Measurements from ENCODE around the gene FARP1. TPM values are rescaled to one million over a fixed set of nuclear protein-coding genes. Genes with fewer than 3 reads are reported as not detected.

Gene FARP1
- total RNA-seq, 1 donor from 2014 or later: 278 TPM

GRCh38 chr13:98169331-98169730 is 26.4 kb downstream of the FARP1 start:
- Mint-ChIP-seq H3K4me3 (ENCODE audit: low read depth) (no peak overlapping the region), H3K27me3 (no peaks in the 10 kb centered on the region), H3K36me3 (ENCODE audit: insufficient read depth) (peaks cover 11% of the 10 kb centered on the region), H3K9me3 (ENCODE audit: low read depth) (no peaks in the 10 kb centered on the region), H3K27ac (no peak overlapping the region), H3K4me1 (ENCODE audit: low read depth) (peaks cover 57% of the 10 kb centered on the region)
- no peak for TF ChIP-seq CTCF (IDR thresholded peaks at IDR 0.05; ENCODE audit: unreplicated experiment)
- no peak for DNase-seq (ENCODE audit: low spot score, unreplicated experiment)

GRCh38 chr13:98171900-98172589 is 29.2 kb downstream of the FARP1 start:
- no peak for TF ChIP-seq CTCF (IDR thresholded peaks at IDR 0.05; ENCODE audit: unreplicated experiment)
- H3K36me3 Mint-ChIP-seq (ENCODE audit: insufficient read depth): peaks cover 16% of the 10 kb centered on the region
- H3K27ac Mint-ChIP-seq: peak overlapping the region; percentile 93
- H3K27me3 Mint-ChIP-seq: no peaks in the 10 kb centered on the region
- peaks cover 4% of the 10 kb centered on the region for H3K9me3 Mint-ChIP-seq (ENCODE audit: low read depth)
- no peak for DNase-seq (ENCODE audit: low spot score, unreplicated experiment)
- H3K4me1 Mint-ChIP-seq (ENCODE audit: low read depth): peaks cover 58% of the 10 kb centered on the region
- H3K4me3 Mint-ChIP-seq (ENCODE audit: low read depth): no peak overlapping the region

- Mint-ChIP-seq H3K9me3 (ENCODE audit: low read depth) (peaks cover 4% of the 10 kb centered on the region), H3K4me3 (ENCODE audit: low read depth) (no peak overlapping the region), H3K36me3 (ENCODE audit: insufficient read depth) (peaks cover 21% of the 10 kb centered on the region), H3K27ac (peak overlapping the region; percentile 93), H3K4me1 (ENCODE audit: low read depth) (peaks cover 57% of the 10 kb centered on the region), H3K27me3 (no peaks in the 10 kb centered on the region)
- no peak for TF ChIP-seq CTCF (IDR thresholded peaks at IDR 0.05; ENCODE audit: unreplicated experiment)
- DNase-seq (ENCODE audit: low spot score, unreplicated experiment): no peak
These were observed 29.9 kb downstream of the FARP1 start for GRCh38 chr13:98172590-98173422.

- DNase-seq (ENCODE audit: low spot score, unreplicated experiment): no peak
- Mint-ChIP-seq H3K4me3 (ENCODE audit: low read depth) (no peak overlapping the region), H3K27ac (peak overlapping the region; percentile 93)
These were observed 30.7 kb downstream of the FARP1 start for GRCh38 chr13:98173431-98174152.

More at GRCh38 chr13:98173431-98174152, 30.7 kb downstream of the FARP1 start:
- Mint-ChIP-seq H3K9me3 (ENCODE audit: low read depth) (peaks cover 4% of the 10 kb centered on the region), H3K4me1 (ENCODE audit: low read depth) (peaks cover 52% of the 10 kb centered on the region), H3K36me3 (ENCODE audit: insufficient read depth) (peaks cover 21% of the 10 kb centered on the region), H3K27me3 (no peaks in the 10 kb centered on the region)
- no peak for TF ChIP-seq CTCF (IDR thresholded peaks at IDR 0.05; ENCODE audit: unreplicated experiment)
